Measurements from ENCODE around the gene ADTRP. TPM values are rescaled to one million over a fixed set of nuclear protein-coding genes. Genes with fewer than 3 reads are reported as not detected.
"Not testable (repeated sequence)": the region's sequence is repeated elsewhere in the genome, so short reads cannot be mapped to it uniquely, and the experiment has no call there.

Gene ADTRP
- total and polyA plus RNA-seq, 2 donors, result 7.0 to 7.7 TPM

GRCh38 chr6:11689847-11690246 lies 88.8 kb downstream of the ADTRP start:
- no peaks in the 10 kb centered on the region for H3K36me3 ChIP-seq (ENCODE audit: control insufficient read depth in 2 of 2, insufficient read depth in 2 of 2, low read length in 1 of 2)
- H3K4me1 ChIP-seq (ENCODE audit: control insufficient read depth in 2 of 2, insufficient read depth in 2 of 2, low read length in 2 of 2), result no peaks in the 10 kb centered on the region
- no peaks in the 10 kb centered on the region for H3K9me3 ChIP-seq (ENCODE audit: control insufficient read depth in 2 of 2, insufficient read depth in 1 of 2, low read length in 1 of 2)
- no peak overlapping the region for H3K27ac ChIP-seq (ENCODE audit: low read depth in 1 of 2, low read length in 1 of 2)
- WGBS, result 97% methylated on average over 3 of the region's 3 CpGs
- H3K27me3 ChIP-seq (ENCODE audit: control insufficient read depth in 2 of 2, insufficient read depth in 1 of 2, low read length in 1 of 2), result no peaks in the 10 kb centered on the region
- no peak for DNase-seq (ENCODE audit: low read depth in 6 of 9, low spot score in 9 of 9)
- H3K4me3 ChIP-seq (ENCODE audit: low read length in 2 of 2), result no peak overlapping the region

GRCh38 chr6:11689400-11689799 lies 89.2 kb downstream of the ADTRP start:
- H3K27me3 ChIP-seq (ENCODE audit: control insufficient read depth in 2 of 2, insufficient read depth in 1 of 2, low read length in 1 of 2); H3K36me3 ChIP-seq (ENCODE audit: control insufficient read depth in 2 of 2, insufficient read depth in 2 of 2, low read length in 1 of 2); DNase-seq (ENCODE audit: low read depth in 6 of 9, low spot score in 9 of 9); H3K9me3 ChIP-seq (ENCODE audit: control insufficient read depth in 2 of 2, insufficient read depth in 1 of 2, low read length in 1 of 2); H3K4me1 ChIP-seq (ENCODE audit: control insufficient read depth in 2 of 2, insufficient read depth in 2 of 2, low read length in 2 of 2); H3K4me3 ChIP-seq (ENCODE audit: low read length in 2 of 2); H3K27ac ChIP-seq (ENCODE audit: low read depth in 1 of 2, low read length in 1 of 2): not testable (repeated sequence)
- 95% methylated on average over 1 of the region's 1 CpG for WGBS

GRCh38 chr6:11688425-11688709 lies 90.2 kb downstream of the ADTRP start:
- no peaks in the 10 kb centered on the region for H3K4me1 ChIP-seq (ENCODE audit: control insufficient read depth in 2 of 2, insufficient read depth in 2 of 2, low read length in 2 of 2)
- no peaks in the 10 kb centered on the region for H3K9me3 ChIP-seq (ENCODE audit: control insufficient read depth in 2 of 2, insufficient read depth in 1 of 2, low read length in 1 of 2)
- no peaks in the 10 kb centered on the region for H3K36me3 ChIP-seq (ENCODE audit: control insufficient read depth in 2 of 2, insufficient read depth in 2 of 2, low read length in 1 of 2)
- H3K27ac ChIP-seq (ENCODE audit: low read depth in 1 of 2, low read length in 1 of 2), result no peak overlapping the region
- no peak overlapping the region for H3K4me3 ChIP-seq (ENCODE audit: low read length in 2 of 2)
- WGBS, result 96% methylated on average over 1 of the region's 1 CpG
- H3K27me3 ChIP-seq (ENCODE audit: control insufficient read depth in 2 of 2, insufficient read depth in 1 of 2, low read length in 1 of 2), result no peaks in the 10 kb centered on the region
- no peak for DNase-seq (ENCODE audit: low read depth in 6 of 9, low spot score in 9 of 9)

GRCh38 chr6:11685481-11686093 lies 93.0 kb downstream of the ADTRP start:
- DNase-seq (ENCODE audit: low read depth in 6 of 9, low spot score in 9 of 9), result no peak
- H3K4me3 ChIP-seq (ENCODE audit: low read length in 2 of 2), result no peak overlapping the region
- H3K27me3 ChIP-seq (ENCODE audit: control insufficient read depth in 2 of 2, insufficient read depth in 1 of 2, low read length in 1 of 2), result no peaks in the 10 kb centered on the region
- H3K27ac ChIP-seq (ENCODE audit: low read depth in 1 of 2, low read length in 1 of 2), result no peak overlapping the region
- WGBS, result 92% methylated on average over 3 of the region's 3 CpGs
- no peaks in the 10 kb centered on the region for H3K36me3 ChIP-seq (ENCODE audit: control insufficient read depth in 2 of 2, insufficient read depth in 2 of 2, low read length in 1 of 2)
- no peaks in the 10 kb centered on the region for H3K4me1 ChIP-seq (ENCODE audit: control insufficient read depth in 2 of 2, insufficient read depth in 2 of 2, low read length in 2 of 2)
- no peaks in the 10 kb centered on the region for H3K9me3 ChIP-seq (ENCODE audit: control insufficient read depth in 2 of 2, insufficient read depth in 1 of 2, low read length in 1 of 2)

- H3K4me1 ChIP-seq (ENCODE audit: control insufficient read depth in 2 of 2, insufficient read depth in 2 of 2, low read length in 2 of 2), result no peaks in the 10 kb centered on the region
- 98% methylated on average over 4 of the region's 4 CpGs for WGBS
- no peaks in the 10 kb centered on the region for H3K36me3 ChIP-seq (ENCODE audit: control insufficient read depth in 2 of 2, insufficient read depth in 2 of 2, low read length in 1 of 2)
- H3K27ac ChIP-seq (ENCODE audit: low read depth in 1 of 2, low read length in 1 of 2), result no peak overlapping the region
- H3K4me3 ChIP-seq (ENCODE audit: low read length in 2 of 2), result no peak overlapping the region
- no peak for DNase-seq (ENCODE audit: low read depth in 6 of 9, low spot score in 9 of 9)
- H3K9me3 ChIP-seq (ENCODE audit: control insufficient read depth in 2 of 2, insufficient read depth in 1 of 2, low read length in 1 of 2), result no peaks in the 10 kb centered on the region
- H3K27me3 ChIP-seq (ENCODE audit: control insufficient read depth in 2 of 2, insufficient read depth in 1 of 2, low read length in 1 of 2), result no peaks in the 10 kb centered on the region
These were observed 93.6 kb downstream of the ADTRP start for GRCh38 chr6:11684901-11685480.

GRCh38 chr6:11683871-11684270 lies 94.7 kb downstream of the ADTRP start:
- WGBS, result 96% methylated on average over 2 of the region's 2 CpGs

GRCh38 chr6:11682561-11682975 lies 96.0 kb downstream of the ADTRP start:
- DNase-seq (ENCODE audit: low read depth in 6 of 9, low spot score in 9 of 9), result no peak
- Histone ChIP-seq H3K27me3 (ENCODE audit: control insufficient read depth in 2 of 2, insufficient read depth in 1 of 2, low read length in 1 of 2) (no peaks in the 10 kb centered on the region), H3K4me3 (ENCODE audit: low read length in 2 of 2) (no peak overlapping the region), H3K9me3 (ENCODE audit: control insufficient read depth in 2 of 2, insufficient read depth in 1 of 2, low read length in 1 of 2) (no peaks in the 10 kb centered on the region), H3K4me1 (ENCODE audit: control insufficient read depth in 2 of 2, insufficient read depth in 2 of 2, low read length in 2 of 2) (no peaks in the 10 kb centered on the region), H3K36me3 (ENCODE audit: control insufficient read depth in 2 of 2, insufficient read depth in 2 of 2, low read length in 1 of 2) (no peaks in the 10 kb centered on the region), H3K27ac (ENCODE audit: low read depth in 1 of 2, low read length in 1 of 2) (no peak overlapping the region)
- 92% methylated on average over 3 of the region's 3 CpGs for WGBS

More at GRCh38 chr6:11683871-11684270, 94.7 kb downstream of the ADTRP start:
- no peak overlapping the region for H3K27ac ChIP-seq (ENCODE audit: low read depth in 1 of 2, low read length in 1 of 2)
- H3K4me1 ChIP-seq (ENCODE audit: control insufficient read depth in 2 of 2, insufficient read depth in 2 of 2, low read length in 2 of 2), result no peaks in the 10 kb centered on the region
- no peak overlapping the region for H3K4me3 ChIP-seq (ENCODE audit: low read length in 2 of 2)
- no peaks in the 10 kb centered on the region for H3K27me3 ChIP-seq (ENCODE audit: control insufficient read depth in 2 of 2, insufficient read depth in 1 of 2, low read length in 1 of 2)
- H3K9me3 ChIP-seq (ENCODE audit: control insufficient read depth in 2 of 2, insufficient read depth in 1 of 2, low read length in 1 of 2), result no peaks in the 10 kb centered on the region
- no peak for DNase-seq (ENCODE audit: low read depth in 6 of 9, low spot score in 9 of 9)
- H3K36me3 ChIP-seq (ENCODE audit: control insufficient read depth in 2 of 2, insufficient read depth in 2 of 2, low read length in 1 of 2), result no peaks in the 10 kb centered on the region

GRCh38 chr6:11681770-11682169 lies 96.8 kb downstream of the ADTRP start:
- no peaks in the 10 kb centered on the region for H3K4me1 ChIP-seq (ENCODE audit: control insufficient read depth in 2 of 2, insufficient read depth in 2 of 2, low read length in 2 of 2)
- no peaks in the 10 kb centered on the region for H3K36me3 ChIP-seq (ENCODE audit: control insufficient read depth in 2 of 2, insufficient read depth in 2 of 2, low read length in 1 of 2)
- 95% methylated on average over 2 of the region's 2 CpGs for WGBS

GRCh38 chr6:11681357-11681756 lies 97.2 kb downstream of the ADTRP start:
- H3K4me1 ChIP-seq (ENCODE audit: control insufficient read depth in 2 of 2, insufficient read depth in 2 of 2, low read length in 2 of 2), result no peaks in the 10 kb centered on the region
- DNase-seq (ENCODE audit: low read depth in 6 of 9, low spot score in 9 of 9), result no peak
- no peaks in the 10 kb centered on the region for H3K27me3 ChIP-seq (ENCODE audit: control insufficient read depth in 2 of 2, insufficient read depth in 1 of 2, low read length in 1 of 2)
- no peak overlapping the region for H3K4me3 ChIP-seq (ENCODE audit: low read length in 2 of 2)
- no peaks in the 10 kb centered on the region for H3K9me3 ChIP-seq (ENCODE audit: control insufficient read depth in 2 of 2, insufficient read depth in 1 of 2, low read length in 1 of 2)
- WGBS, result 95% methylated on average over 1 of the region's 1 CpG
- H3K36me3 ChIP-seq (ENCODE audit: control insufficient read depth in 2 of 2, insufficient read depth in 2 of 2, low read length in 1 of 2), result no peaks in the 10 kb centered on the region
- no peak overlapping the region for H3K27ac ChIP-seq (ENCODE audit: low read depth in 1 of 2, low read length in 1 of 2)

More at GRCh38 chr6:11681770-11682169, 96.8 kb downstream of the ADTRP start:
- DNase-seq (ENCODE audit: low read depth in 6 of 9, low spot score in 9 of 9), result no peak
- Histone ChIP-seq H3K27ac (ENCODE audit: low read depth in 1 of 2, low read length in 1 of 2) (no peak overlapping the region), H3K27me3 (ENCODE audit: control insufficient read depth in 2 of 2, insufficient read depth in 1 of 2, low read length in 1 of 2) (no peaks in the 10 kb centered on the region), H3K9me3 (ENCODE audit: control insufficient read depth in 2 of 2, insufficient read depth in 1 of 2, low read length in 1 of 2) (no peaks in the 10 kb centered on the region), H3K4me3 (ENCODE audit: low read length in 2 of 2) (no peak overlapping the region)
